Uterus (tissue), 4 donors: ENCODE data around the gene GUCY1A1. TPM values are rescaled to one million over a fixed set of nuclear protein-coding genes. Genes with fewer than 3 reads are reported as not detected.

Experiments
- DNase-seq, 2 donors: peaks; one replicate each; pipeline ENCODE4 v3.0.0-alpha.2; 2019 to 2020
- H3K27ac ChIP-seq, 2 donors: fragments of 200-600 bp; sonication (generic); 1 replicate in 1 of 2; 2 replicates in 1 of 2; pipeline ENCODE4 v1.5.1; 2016 to 2018
- H3K27me3 ChIP-seq, 2 donors: fragments of 200-600 bp; sonication (generic); one replicate each; pipeline ENCODE4 v1.5.1; 2018 to 2019; ENCODE audit warnings: control low read depth in 1 of 2
- H3K36me3 ChIP-seq, 2 donors: fragments of 200-600 bp; sonication (generic); one replicate each; pipeline ENCODE4 v1.5.1; 2019; ENCODE audit warnings: control low read depth in 1 of 2
- H3K4me1 ChIP-seq, 2 donors: fragments of 200-600 bp; sonication (generic); one replicate each; pipeline ENCODE4 v1.5.1; 2018 to 2019; ENCODE audit warnings: control low read depth in 1 of 2
- H3K4me3 ChIP-seq, 2 donors: fragments of 200-600 bp; sonication (generic); 1 replicate in 1 of 2; 2 replicates in 1 of 2; pipeline ENCODE4 v1.5.1; 2018 to 2019; ENCODE audit warnings: mild to moderate bottlenecking in 1 of 2
- H3K9me3 ChIP-seq, 2 donors: fragments of 200-600 bp; sonication (generic); one replicate each; pipeline ENCODE4 v1.5.1; 2019; ENCODE audit warnings: control low read depth in 1 of 2
- POLR2A ChIP-seq, 2 donors: fragments of 450-650 bp; IDR thresholded peaks; one replicate each; pipeline ENCODE4 v1.6.1; 2016; ENCODE audit warnings: antibody characterized with exemption in 2 of 2, mild to moderate bottlenecking in 1 of 2, moderate library complexity in 1 of 2
- intact Hi-C: fragments of 100-400 bp; cut with DNase I; formaldehyde crosslinking; loops from one replicate; pipeline ENCODE4 v1.15.1; 2023; ENCODE audit warnings: low total_unique reads
- total RNA-seq, 4 donors: library from RNA; depleted of rRNA in 3 of 4; stranded (reverse); fragments of >200 nt in 3 of 4; gene quantifications; one replicate each; pipeline versions ENCODE4 v1.1.0 to v1.2.4, GENCODE V29; 2014 to 2023
- TF ChIP-seq, protein P1 (sequence below), 4 experiments: fragments of 200-600 bp in 2 of 4; fragments of 450-650 bp in 2 of 4; sonication (generic) in 2 of 4; IDR thresholded peaks; one replicate each; pipeline ENCODE4 v1.5.1; 2016 to 2019; ENCODE audit warnings: antibody characterized with exemption in 4 of 4, mild to moderate bottlenecking in 2 of 4, moderate library complexity in 1 of 4
- donor health status: DM: yes; HTN: yes; CAD: no.

Gene GUCY1A1
- total RNA-seq, 4 donors from 2014 or later: 23.8 to 160 (median 42.8) TPM

GRCh38 chr4:155624478-155624877, 42.2 kb upstream of the GUCY1A1 start:
- Histone ChIP-seq H3K27me3 (no peaks in the 10 kb centered on the region), H3K4me3 (no peak overlapping the region), H3K36me3 (no peaks in the 10 kb centered on the region), H3K4me1 (peaks cover 0 to 4% of the 10 kb centered on the region in 2 donors), H3K27ac (no peak overlapping the region), H3K9me3 (no peaks in the 10 kb centered on the region)
- DNase-seq: no peak
- intact Hi-C loops: no loop called here
- no peak for TF ChIP-seq POLR2A (IDR thresholded peaks at IDR 0.05)
- TF ChIP-seq, protein P1, sequence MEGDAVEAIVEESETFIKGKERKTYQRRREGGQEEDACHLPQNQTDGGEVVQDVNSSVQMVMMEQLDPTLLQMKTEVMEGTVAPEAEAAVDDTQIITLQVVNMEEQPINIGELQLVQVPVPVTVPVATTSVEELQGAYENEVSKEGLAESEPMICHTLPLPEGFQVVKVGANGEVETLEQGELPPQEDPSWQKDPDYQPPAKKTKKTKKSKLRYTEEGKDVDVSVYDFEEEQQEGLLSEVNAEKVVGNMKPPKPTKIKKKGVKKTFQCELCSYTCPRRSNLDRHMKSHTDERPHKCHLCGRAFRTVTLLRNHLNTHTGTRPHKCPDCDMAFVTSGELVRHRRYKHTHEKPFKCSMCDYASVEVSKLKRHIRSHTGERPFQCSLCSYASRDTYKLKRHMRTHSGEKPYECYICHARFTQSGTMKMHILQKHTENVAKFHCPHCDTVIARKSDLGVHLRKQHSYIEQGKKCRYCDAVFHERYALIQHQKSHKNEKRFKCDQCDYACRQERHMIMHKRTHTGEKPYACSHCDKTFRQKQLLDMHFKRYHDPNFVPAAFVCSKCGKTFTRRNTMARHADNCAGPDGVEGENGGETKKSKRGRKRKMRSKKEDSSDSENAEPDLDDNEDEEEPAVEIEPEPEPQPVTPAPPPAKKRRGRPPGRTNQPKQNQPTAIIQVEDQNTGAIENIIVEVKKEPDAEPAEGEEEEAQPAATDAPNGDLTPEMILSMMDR (IDR thresholded peaks at IDR 0.05): no peak

- H3K27me3 ChIP-seq: no peaks in the 10 kb centered on the region
- TF ChIP-seq, protein P1 (IDR thresholded peaks at IDR 0.05): no peak
- TF ChIP-seq POLR2A (IDR thresholded peaks at IDR 0.05): no peak
- intact Hi-C loops: no loop called here
- no peak overlapping the region for H3K4me3 ChIP-seq
- H3K36me3 ChIP-seq: no peaks in the 10 kb centered on the region
- DNase-seq: no peak
- no peaks in the 10 kb centered on the region for H3K9me3 ChIP-seq
- no peak overlapping the region for H3K27ac ChIP-seq
- H3K4me1 ChIP-seq: peaks cover 0 to 7% of the 10 kb centered on the region in 2 donors
Observed at GRCh38 chr4:155626561-155626960, 40.1 kb upstream of the GUCY1A1 start.

DNA sequence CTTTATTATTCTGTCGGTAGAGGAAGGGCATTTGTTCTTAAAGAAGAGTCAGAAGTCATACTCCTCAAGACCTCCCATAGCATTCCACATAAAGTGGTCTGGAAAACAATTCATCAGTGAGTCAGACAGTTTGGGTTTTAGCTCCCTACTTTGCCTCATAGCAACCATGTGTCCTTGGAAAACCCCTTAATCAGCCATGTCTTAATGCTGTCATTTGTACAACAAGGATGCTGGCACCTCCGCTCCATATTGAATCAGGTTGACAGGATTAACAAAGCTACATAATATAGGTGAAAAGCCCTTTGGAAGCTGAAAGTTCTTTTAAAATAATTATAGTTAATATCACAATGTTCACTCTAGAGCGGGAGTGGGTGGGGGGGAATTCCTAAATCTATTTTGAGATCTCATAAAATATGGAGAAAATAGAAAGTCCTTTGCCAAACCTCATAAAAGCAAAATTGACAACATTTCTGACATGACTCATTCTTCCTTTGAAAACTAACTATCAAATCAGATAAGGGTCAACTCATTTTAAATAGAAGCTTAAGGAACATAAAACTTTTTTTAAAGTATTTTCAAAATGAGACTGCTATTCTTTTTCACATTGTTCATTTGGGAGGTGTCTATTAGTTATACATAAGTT, 37.3 kb upstream of the GUCY1A1 start:
- Histone ChIP-seq H3K4me1 (peaks cover 0 to 7% of the 10 kb centered on the region in 2 donors), H3K4me3 (no peak overlapping the region), H3K9me3 (no peaks in the 10 kb centered on the region), H3K36me3 (no peaks in the 10 kb centered on the region), H3K27me3 (no peaks in the 10 kb centered on the region), H3K27ac (peak overlapping the region; percentile 25 to 50)
- no peak for DNase-seq
- intact Hi-C loops: no loop called here
- no peak for TF ChIP-seq POLR2A (IDR thresholded peaks at IDR 0.05)
- TF ChIP-seq, protein P1 (IDR thresholded peaks at IDR 0.05): no peak

GRCh38 chr4:155629956-155630355, 36.7 kb upstream of the GUCY1A1 start:
- no peaks in the 10 kb centered on the region for H3K27me3 ChIP-seq
- DNase-seq: no peak
- TF ChIP-seq, protein P1 (IDR thresholded peaks at IDR 0.05): no peak
- TF ChIP-seq POLR2A (IDR thresholded peaks at IDR 0.05): no peak
- H3K9me3 ChIP-seq: no peaks in the 10 kb centered on the region
- no peaks in the 10 kb centered on the region for H3K36me3 ChIP-seq
- peak overlapping the region; percentile 25 to 50 for H3K27ac ChIP-seq
- no peak overlapping the region for H3K4me3 ChIP-seq
- intact Hi-C loops: no loop called here
- H3K4me1 ChIP-seq: peaks cover 0 to 7% of the 10 kb centered on the region in 2 donors

DNA sequence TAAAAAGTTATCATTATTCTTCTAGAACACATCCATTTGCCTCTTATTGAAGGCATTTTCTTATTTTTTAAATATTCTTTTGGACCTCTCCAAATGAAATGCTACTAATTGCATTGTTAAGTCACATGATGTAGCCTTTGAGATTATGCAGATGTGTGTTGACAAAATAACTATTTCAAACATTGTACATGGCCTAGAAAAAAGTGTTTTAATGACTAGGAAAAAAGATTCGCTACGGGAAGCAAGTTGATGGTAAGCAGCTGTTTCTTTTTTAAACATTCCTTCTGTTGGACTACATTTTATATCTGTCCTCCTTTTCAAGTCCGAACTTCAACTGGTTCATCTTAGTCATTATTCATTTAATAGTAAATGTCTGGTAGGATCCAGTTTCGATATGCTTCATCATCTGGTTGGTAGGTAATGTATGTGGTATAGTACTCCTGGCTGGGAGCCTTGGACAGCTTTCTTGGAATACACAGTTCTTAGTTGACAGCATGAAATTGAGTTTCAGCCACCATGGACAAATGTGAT, 34.3 kb upstream of the GUCY1A1 start:
- Histone ChIP-seq H3K36me3 (no peaks in the 10 kb centered on the region), H3K4me1 (peaks cover 0 to 7% of the 10 kb centered on the region in 2 donors), H3K4me3 (no peak overlapping the region), H3K9me3 (no peaks in the 10 kb centered on the region), H3K27ac (peak overlapping the region; percentile 24 to 70), H3K27me3 (no peaks in the 10 kb centered on the region)
- TF ChIP-seq, protein P1 (IDR thresholded peaks at IDR 0.05): no peak
- no peak for TF ChIP-seq POLR2A (IDR thresholded peaks at IDR 0.05)
- intact Hi-C loops: no loop called here
- no peak for DNase-seq
